A549 (cell line): ENCODE results near the gene THRAP3. TPM values are rescaled to one million over a fixed set of nuclear protein-coding genes. Genes with fewer than 3 reads are reported as not detected.
A peak's percentile ranks its signal among the peaks of the same experiment; 100 is the strongest.

ENCODE experiments used
- ATAC-seq, 2 experiments: fragments of 200-7000 bp in 1 of 2; fragments of >200 bp in 1 of 2; cut with Nextera tagmentation in 1 of 2; cut with Tn5 transposase in 1 of 2; 3 replicates each; pipeline versions ENCODE4 v1.8.0 to v1.9.1; 2018 to 2020; ENCODE audit warnings: mild to moderate bottlenecking in 1 of 2, moderate library complexity in 1 of 2
- CTCF ChIA-PET: fragments of 300-600 bp; sonication (Branson Sonifier 250); formaldehyde crosslinking; extraction: SDS; loops from one replicate; lab custom pipeline; 2021; ENCODE audit warnings: antibody characterized with exemption, inconsistent platforms; lab: Yijun Ruan, JAX
- POLR2A ChIA-PET: fragments of 350-600 bp; formaldehyde crosslinking; extraction: SDS; loops from one replicate; lab custom pipeline; 2021; ENCODE audit warnings: antibody characterized with exemption, inconsistent platforms; lab: Yijun Ruan, JAX
- DNase-seq, 2 experiments: peaks; one replicate each; pipeline versions ENCODE4 v3.0.0 to v3.0.0-alpha.2; 2011 to 2016; ENCODE audit warnings: low read depth in 1 of 2, low spot score in 1 of 2
- FAIRE-seq: peaks from 2 replicates; lab custom pipeline; 2011; peaks lifted over from hg19 to GRCh38; lab: Jason Lieb, UNC
- H3K27ac ChIP-seq, 2 experiments: fragments of >200 bp; sonication (Bioruptor Twin); formaldehyde crosslinking; 3 replicates each; pipeline ENCODE4 v1.5.1; 2016 to 2017
- H3K4me1 ChIP-seq: fragments of >200 bp; sonication (Bioruptor Twin); formaldehyde crosslinking; 3 replicates; pipeline ENCODE4 v1.6.1; 2016
- H3K4me2 ChIP-seq: fragments of >200 bp; sonication (Bioruptor Twin); formaldehyde crosslinking; 3 replicates; pipeline ENCODE4 v1.6.1; 2016
- H3K4me3 ChIP-seq: fragments of >200 bp; sonication (Bioruptor Twin); formaldehyde crosslinking; 3 replicates; pipeline ENCODE4 v1.5.1; 2016
- H3K9me3 ChIP-seq: fragments of >200 bp; sonication (Bioruptor Twin); formaldehyde crosslinking; 3 replicates; pipeline ENCODE4 v1.6.1; 2016
- CBX8 ChIP-seq: fragments of 200-600 bp; sonication (generic); IDR thresholded peaks from 2 replicates; pipeline ENCODE4 v1.6.1; 2016
- CEBPB ChIP-seq, 2 experiments: fragments of >200 bp in 1 of 2; sonication (Bioruptor Twin) in 1 of 2; formaldehyde crosslinking in 1 of 2; IDR thresholded peaks; 2 replicates each; pipeline ENCODE4 v1.6.1; 2012 to 2016
- EP300 ChIP-seq, 2 experiments: fragments of >200 bp; sonication (Bioruptor Twin); formaldehyde crosslinking; IDR thresholded peaks; 2 replicates in 1 of 2; 3 replicates in 1 of 2; pipeline ENCODE4 v1.6.1; 2016 to 2017
- ESRRA ChIP-seq: fragments of 150-350 bp; IDR thresholded peaks from 2 replicates; pipeline ENCODE4 v1.6.1; 2014; ENCODE audit warnings: mild to moderate bottlenecking, low read length, borderline replicate concordance
- FOSB ChIP-seq: fragments of 250-450 bp; sonication (Bioruptor Pico); IDR thresholded peaks from 2 replicates; pipeline ENCODE4 v1.5.0; 2020; ENCODE audit warnings: mild to moderate bottlenecking, moderate library complexity
- FOXS1 ChIP-seq: fragments of 250-450 bp; sonication (Bioruptor Pico); IDR thresholded peaks from 2 replicates; pipeline ENCODE4 v1.5.0; 2020; ENCODE audit warnings: mild to moderate bottlenecking, moderate library complexity
- HEYL ChIP-seq: fragments of 250-450 bp; sonication (Bioruptor Pico); IDR thresholded peaks from 2 replicates; pipeline ENCODE4 v1.8.0; 2021; ENCODE audit warnings: mild to moderate bottlenecking, moderate library complexity
- HOXB5 ChIP-seq: fragments of 250-450 bp; sonication (Bioruptor Pico); IDR thresholded peaks from 2 replicates; pipeline ENCODE4 v1.5.0; 2020; ENCODE audit warnings: mild to moderate bottlenecking, moderate library complexity
- KDM5A ChIP-seq: fragments of 200-600 bp; sonication (generic); IDR thresholded peaks from 2 replicates; pipeline ENCODE4 v1.6.1; 2016; ENCODE audit warnings: antibody characterized with exemption, mild to moderate bottlenecking
- MYC ChIP-seq: IDR thresholded peaks from 2 replicates; pipeline ENCODE4 v1.6.1; 2012; ENCODE audit warnings: mild to moderate bottlenecking, inconsistent platforms, low read length, improper control_type of control experiment, borderline replicate concordance
- NPAS2 ChIP-seq: fragments of 250-450 bp; sonication (Bioruptor Pico); IDR thresholded peaks from 2 replicates; pipeline ENCODE4 v1.8.0; 2022; ENCODE audit warnings: mild to moderate bottlenecking, moderate library complexity, borderline replicate concordance
- NR3C1 ChIP-seq: fragments of >200 bp; sonication (Bioruptor Twin); formaldehyde crosslinking; IDR thresholded peaks from 3 replicates; pipeline ENCODE4 v1.6.1; 2017
- POLR2A ChIP-seq: IDR thresholded peaks from 2 replicates; pipeline ENCODE4 v1.6.1; 2012; ENCODE audit warnings: mild to moderate bottlenecking, low read length
- TFCP2L1 ChIP-seq: fragments of 250-450 bp; sonication (Bioruptor Pico); IDR thresholded peaks from 2 replicates; pipeline ENCODE4 v1.5.0; 2021; ENCODE audit warnings: mild to moderate bottlenecking
- ZC3H11A ChIP-seq: fragments of 450-650 bp; IDR thresholded peaks from 2 replicates; pipeline ENCODE4 v1.6.1; 2014; ENCODE audit warnings: antibody characterized with exemption, mild to moderate bottlenecking
- WGBS: methylation state at CpG from one replicate; pipeline ENCODE4 v1.1.6; 2017; ENCODE audit errors: missing lambda C conversion rate; 5-methylcytosine and 5-hydroxymethylcytosine counted together
- polyA plus RNA-seq, 4 experiments: library from polyadenylated mRNA; depleted of rRNA in 3 of 4; stranded (reverse); fragments of >200 nt; fragmentation: RNase III in 1 of 4; extraction: RNeasy Plus Mini Kit Qiagen cat#74134 plus additional on column Dnase treatment in 1 of 4; gene quantifications; 2 replicates in 3 of 4; 3 replicates in 1 of 4; pipeline ENCODE4 v1.2.3, GENCODE V29; 2011 to 2017
- TF ChIP-seq, protein P1 (sequence below): fragments of 250-450 bp; sonication (Bioruptor Pico); IDR thresholded peaks from 2 replicates; pipeline ENCODE4 v1.5.0; 2020; ENCODE audit warnings: low read depth, mild to moderate bottlenecking, moderate library complexity
- TF ChIP-seq, protein P2 (sequence below): fragments of >200 bp; sonication (Bioruptor Twin); formaldehyde crosslinking; IDR thresholded peaks from 3 replicates; pipeline ENCODE4 v1.5.1; 2016
- TF ChIP-seq, protein P3 (sequence below): IDR thresholded peaks from 2 replicates; pipeline ENCODE4 v1.6.1; 2012
- TF ChIP-seq, protein P4 (sequence below): IDR thresholded peaks from 2 replicates; pipeline ENCODE4 v1.6.1; 2012; ENCODE audit warnings: low read depth, borderline replicate concordance
- TF ChIP-seq, protein P5 (sequence below): IDR thresholded peaks from 2 replicates; pipeline ENCODE4 v1.6.1; 2012

Gene THRAP3
- polyA plus RNA-seq, 2 of the 4 experiments (the other 2 are of a cell fraction), result 60.0 to 60.7 TPM

DNA sequence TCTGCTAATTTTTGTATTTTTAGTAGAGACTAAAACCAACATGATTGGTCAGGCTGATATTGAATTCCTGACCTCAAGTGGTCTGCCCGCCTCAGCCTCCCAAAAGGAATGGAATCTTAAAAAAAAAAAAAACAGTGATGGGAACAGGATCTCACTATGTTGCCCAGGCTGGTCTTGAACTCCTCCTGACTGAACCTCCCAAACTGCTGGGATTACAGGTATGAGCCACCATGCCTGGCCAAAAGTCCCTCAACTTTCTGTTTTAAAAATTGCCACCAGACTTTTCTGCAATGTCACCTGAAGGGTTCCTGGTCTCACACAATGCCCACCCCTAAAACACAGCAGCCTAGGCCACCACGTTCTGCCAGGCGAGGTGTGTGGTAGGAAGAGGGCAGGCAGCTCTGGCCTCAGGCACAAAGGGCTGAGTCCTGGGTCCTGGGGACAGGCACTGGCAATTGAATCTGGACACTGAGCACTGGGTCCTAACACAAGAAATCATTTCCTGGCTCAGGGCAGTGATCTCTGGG lies 21.2 kb upstream of the THRAP3 start (continued):
- TF ChIP-seq, protein P1, sequence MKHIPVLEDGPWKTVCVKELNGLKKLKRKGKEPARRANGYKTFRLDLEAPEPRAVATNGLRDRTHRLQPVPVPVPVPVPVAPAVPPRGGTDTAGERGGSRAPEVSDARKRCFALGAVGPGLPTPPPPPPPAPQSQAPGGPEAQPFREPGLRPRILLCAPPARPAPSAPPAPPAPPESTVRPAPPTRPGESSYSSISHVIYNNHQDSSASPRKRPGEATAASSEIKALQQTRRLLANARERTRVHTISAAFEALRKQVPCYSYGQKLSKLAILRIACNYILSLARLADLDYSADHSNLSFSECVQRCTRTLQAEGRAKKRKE (CRISPR knock-in tag), result no peak
- TF ChIP-seq NR3C1 (no peak), HEYL (CRISPR knock-in tag) (no peak), EP300 (IDR thresholded peaks at IDR 0.05) (no peak), ZC3H11A (no peak), FOSB (CRISPR knock-in tag) (no peak), ESRRA (no peak)
- TF ChIP-seq, all 56 proteins: peak for 0

DNA sequence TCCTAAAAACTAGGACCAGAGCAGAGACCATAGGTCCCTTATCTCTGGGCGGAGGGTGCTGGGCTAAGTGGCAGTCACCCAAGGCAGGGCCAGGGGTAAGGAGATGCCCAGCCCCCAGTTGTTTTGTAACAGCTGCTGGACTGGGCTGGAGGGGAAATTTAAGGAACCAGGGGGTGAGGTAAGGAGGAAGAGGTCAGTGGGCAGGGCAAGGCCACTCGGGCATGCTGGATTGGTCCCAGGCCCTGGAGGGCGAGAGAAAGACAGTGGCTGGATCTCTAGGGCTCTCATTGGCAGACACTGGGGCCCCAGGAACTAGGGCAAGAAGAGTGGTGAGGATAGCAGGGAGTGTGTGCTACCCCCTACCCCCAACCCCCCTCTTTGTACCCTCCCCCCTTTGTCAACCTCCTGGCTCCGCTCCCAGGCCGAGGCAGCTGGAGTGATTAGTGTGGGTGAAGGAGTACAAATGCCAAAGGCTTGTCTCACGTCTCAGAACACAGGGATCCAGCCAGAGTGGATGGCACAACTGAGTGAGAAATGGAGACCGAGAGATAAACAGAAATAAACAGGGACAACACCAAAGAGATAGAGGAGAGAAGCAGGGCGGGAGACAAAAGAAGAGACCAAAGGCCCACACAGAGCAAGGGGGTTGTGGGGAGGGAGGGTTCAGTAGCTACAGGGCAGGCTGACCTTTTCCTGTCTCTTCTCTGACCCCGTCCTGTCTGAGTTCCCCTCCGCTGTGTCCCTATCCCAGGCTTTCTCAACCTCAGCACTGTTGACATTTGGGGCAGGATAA lies 20.5 kb upstream of the THRAP3 start:
- TF ChIP-seq EP300 (IDR thresholded peaks at IDR 0.05), result 0 out of 5 replicates have a peak, but pooled peaks of 1 of the 2 experiments have one; percentile 23
- TF ChIP-seq FOXS1 (CRISPR knock-in tag), result no peak
- no peak for TF ChIP-seq CBX8
- peak in 1 of 2 experiments; percentile 37; a peak in 1 of 4 replicates for TF ChIP-seq CEBPB (IDR thresholded peaks at IDR 0.05)
- CTCF ChIA-PET, result no interaction called here
- 29% methylated on average over 10 of the region's 10 CpGs for WGBS
- POLR2A ChIA-PET, result interaction anchor here (1.2 kb wide), 1 partner anchor 21 kb away, joined by 4 read pairs; the partner anchor contains the start of gene THRAP3
- H3K27ac ChIP-seq, result peak overlapping the region; percentile 73 to 85
- FAIRE-seq (no peak), ATAC-seq (peak; percentile 86 to 91), DNase-seq (peak in 1 of 2 experiments; percentile 70)
- H3K9me3 ChIP-seq, result no peaks in the 10 kb centered on the region
- H3K4me2 ChIP-seq, result peak overlapping the region; percentile 52
- H3K4me1 ChIP-seq, result peaks cover 63% of the 10 kb centered on the region
- H3K4me3 ChIP-seq, result no peak overlapping the region

DNA sequence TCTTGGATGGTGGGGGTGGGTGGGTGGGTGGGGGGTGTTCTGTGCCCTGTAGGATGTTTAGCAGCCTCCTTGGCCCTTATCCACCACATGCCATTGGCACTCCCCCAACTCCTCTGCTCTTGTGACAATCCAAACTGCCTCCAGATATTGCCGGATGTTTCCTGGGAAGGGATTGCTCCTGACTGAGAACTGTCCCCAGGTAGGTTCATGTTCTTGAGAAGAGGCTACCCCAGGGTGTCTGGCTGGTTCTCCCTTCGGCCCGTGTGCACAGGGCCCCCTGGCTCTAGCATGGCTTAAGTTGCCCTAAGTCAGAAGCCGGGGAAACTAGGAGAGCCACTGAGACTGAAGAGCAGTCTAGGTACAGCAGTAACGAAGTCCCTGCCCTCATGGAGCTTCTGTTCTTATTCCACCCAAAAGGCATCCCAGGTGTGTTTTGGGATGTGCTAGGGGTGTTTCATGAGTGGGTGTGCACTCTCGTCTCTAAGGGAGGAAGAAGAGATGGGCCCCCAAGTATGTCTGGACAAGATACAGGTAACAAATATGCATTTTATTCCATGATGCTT lies 19.8 kb upstream of the THRAP3 start:
- peaks cover 68% of the 10 kb centered on the region for H3K4me1 ChIP-seq
- H3K4me2 ChIP-seq, result peak overlapping the region; percentile 52
- peak in 1 of 2 experiments; percentile 44 for DNase-seq
- ATAC-seq, result peak; percentile 8 to 17; a peak in 4 of 6 replicates
- 68% methylated on average over 5 of the region's 6 CpGs for WGBS
- TF ChIP-seq, protein P2, sequence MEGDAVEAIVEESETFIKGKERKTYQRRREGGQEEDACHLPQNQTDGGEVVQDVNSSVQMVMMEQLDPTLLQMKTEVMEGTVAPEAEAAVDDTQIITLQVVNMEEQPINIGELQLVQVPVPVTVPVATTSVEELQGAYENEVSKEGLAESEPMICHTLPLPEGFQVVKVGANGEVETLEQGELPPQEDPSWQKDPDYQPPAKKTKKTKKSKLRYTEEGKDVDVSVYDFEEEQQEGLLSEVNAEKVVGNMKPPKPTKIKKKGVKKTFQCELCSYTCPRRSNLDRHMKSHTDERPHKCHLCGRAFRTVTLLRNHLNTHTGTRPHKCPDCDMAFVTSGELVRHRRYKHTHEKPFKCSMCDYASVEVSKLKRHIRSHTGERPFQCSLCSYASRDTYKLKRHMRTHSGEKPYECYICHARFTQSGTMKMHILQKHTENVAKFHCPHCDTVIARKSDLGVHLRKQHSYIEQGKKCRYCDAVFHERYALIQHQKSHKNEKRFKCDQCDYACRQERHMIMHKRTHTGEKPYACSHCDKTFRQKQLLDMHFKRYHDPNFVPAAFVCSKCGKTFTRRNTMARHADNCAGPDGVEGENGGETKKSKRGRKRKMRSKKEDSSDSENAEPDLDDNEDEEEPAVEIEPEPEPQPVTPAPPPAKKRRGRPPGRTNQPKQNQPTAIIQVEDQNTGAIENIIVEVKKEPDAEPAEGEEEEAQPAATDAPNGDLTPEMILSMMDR, result no peak
- TF ChIP-seq HOXB5 (CRISPR knock-in tag) (no peak), NPAS2 (CRISPR knock-in tag) (no peak), KDM5A (no peak), NR3C1 (no peak), POLR2A (no peak), TFCP2L1 (CRISPR knock-in tag) (no peak), CEBPB (IDR thresholded peaks at IDR 0.05) (no peak), MYC (no peak)
- TF ChIP-seq, protein P3, sequence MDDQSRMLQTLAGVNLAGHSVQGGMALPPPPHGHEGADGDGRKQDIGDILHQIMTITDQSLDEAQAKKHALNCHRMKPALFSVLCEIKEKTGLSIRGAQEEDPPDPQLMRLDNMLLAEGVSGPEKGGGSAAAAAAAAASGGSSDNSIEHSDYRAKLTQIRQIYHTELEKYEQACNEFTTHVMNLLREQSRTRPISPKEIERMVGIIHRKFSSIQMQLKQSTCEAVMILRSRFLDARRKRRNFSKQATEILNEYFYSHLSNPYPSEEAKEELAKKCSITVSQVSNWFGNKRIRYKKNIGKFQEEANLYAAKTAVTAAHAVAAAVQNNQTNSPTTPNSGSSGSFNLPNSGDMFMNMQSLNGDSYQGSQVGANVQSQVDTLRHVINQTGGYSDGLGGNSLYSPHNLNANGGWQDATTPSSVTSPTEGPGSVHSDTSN, result no peak
- TF ChIP-seq, protein P4, sequence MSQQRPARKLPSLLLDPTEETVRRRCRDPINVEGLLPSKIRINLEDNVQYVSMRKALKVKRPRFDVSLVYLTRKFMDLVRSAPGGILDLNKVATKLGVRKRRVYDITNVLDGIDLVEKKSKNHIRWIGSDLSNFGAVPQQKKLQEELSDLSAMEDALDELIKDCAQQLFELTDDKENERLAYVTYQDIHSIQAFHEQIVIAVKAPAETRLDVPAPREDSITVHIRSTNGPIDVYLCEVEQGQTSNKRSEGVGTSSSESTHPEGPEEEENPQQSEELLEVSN, result no peak
- TF ChIP-seq, protein P5, sequence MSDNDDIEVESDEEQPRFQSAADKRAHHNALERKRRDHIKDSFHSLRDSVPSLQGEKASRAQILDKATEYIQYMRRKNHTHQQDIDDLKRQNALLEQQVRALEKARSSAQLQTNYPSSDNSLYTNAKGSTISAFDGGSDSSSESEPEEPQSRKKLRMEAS, result no peak
- H3K4me3 ChIP-seq, result no peak overlapping the region
- no peak for FAIRE-seq
- no peaks in the 10 kb centered on the region for H3K9me3 ChIP-seq
- ChIA-PET POLR2A (interaction anchor here (1.2 kb wide), 1 partner anchor 20 kb away, joined by 4 read pairs; the partner anchor contains the start of gene THRAP3), CTCF (no interaction called here)
- H3K27ac ChIP-seq, result peak overlapping the region; percentile 73 to 85
